ENCODE results near the gene GRIK3.

DNA sequence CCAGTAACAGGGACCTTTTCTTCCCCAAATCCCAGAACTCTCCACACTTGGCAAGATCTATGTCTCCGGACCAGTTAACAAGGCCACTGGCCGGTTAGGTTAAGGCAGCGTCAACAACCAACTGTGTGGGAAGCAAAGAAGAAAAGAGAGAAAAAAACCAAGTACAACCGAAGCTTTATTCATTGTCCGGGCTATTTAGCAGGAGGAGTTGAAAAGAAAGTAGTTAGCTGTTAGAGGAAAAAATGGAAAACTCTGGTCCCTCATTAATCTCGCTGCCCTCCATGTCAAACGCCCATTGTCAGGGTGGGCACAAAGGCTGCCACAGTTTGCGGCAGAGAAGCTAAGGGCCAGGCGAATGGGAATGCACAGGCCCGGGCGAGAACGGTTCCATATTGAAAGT lies 49.3 kb upstream of the GRIK3 start:
- TF ChIP-seq, protein P1, sequence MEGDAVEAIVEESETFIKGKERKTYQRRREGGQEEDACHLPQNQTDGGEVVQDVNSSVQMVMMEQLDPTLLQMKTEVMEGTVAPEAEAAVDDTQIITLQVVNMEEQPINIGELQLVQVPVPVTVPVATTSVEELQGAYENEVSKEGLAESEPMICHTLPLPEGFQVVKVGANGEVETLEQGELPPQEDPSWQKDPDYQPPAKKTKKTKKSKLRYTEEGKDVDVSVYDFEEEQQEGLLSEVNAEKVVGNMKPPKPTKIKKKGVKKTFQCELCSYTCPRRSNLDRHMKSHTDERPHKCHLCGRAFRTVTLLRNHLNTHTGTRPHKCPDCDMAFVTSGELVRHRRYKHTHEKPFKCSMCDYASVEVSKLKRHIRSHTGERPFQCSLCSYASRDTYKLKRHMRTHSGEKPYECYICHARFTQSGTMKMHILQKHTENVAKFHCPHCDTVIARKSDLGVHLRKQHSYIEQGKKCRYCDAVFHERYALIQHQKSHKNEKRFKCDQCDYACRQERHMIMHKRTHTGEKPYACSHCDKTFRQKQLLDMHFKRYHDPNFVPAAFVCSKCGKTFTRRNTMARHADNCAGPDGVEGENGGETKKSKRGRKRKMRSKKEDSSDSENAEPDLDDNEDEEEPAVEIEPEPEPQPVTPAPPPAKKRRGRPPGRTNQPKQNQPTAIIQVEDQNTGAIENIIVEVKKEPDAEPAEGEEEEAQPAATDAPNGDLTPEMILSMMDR (IDR thresholded peaks at IDR 0.05; ENCODE audit: poor library complexity): no peak
- no peak for TF ChIP-seq EZH2 (IDR thresholded peaks at IDR 0.05; ENCODE audit: borderline replicate concordance)
- TF ChIP-seq EZH2phosphoT487 (IDR thresholded peaks at IDR 0.05; ENCODE audit: low read depth, severe bottlenecking, unreplicated experiment): no peak
